GM21423 (cell line): ENCODE results near the gene RIPK1.
A peak's percentile ranks its signal among the peaks of the same experiment; 100 is the strongest.
"Not testable (repeated sequence)": the region's sequence is repeated elsewhere in the genome, so short reads cannot be mapped to it uniquely, and the experiment has no call there.

ENCODE experiments used
- ATAC-seq: cut with Tn5 transposase; IDR thresholded peaks from one replicate; pipeline ENCODE4 v1.9.1; 2021; ENCODE audit warnings: mild to moderate bottlenecking, moderate library complexity; ENCODE audit not compliant: unreplicated experiment

Gene RIPK1

DNA sequence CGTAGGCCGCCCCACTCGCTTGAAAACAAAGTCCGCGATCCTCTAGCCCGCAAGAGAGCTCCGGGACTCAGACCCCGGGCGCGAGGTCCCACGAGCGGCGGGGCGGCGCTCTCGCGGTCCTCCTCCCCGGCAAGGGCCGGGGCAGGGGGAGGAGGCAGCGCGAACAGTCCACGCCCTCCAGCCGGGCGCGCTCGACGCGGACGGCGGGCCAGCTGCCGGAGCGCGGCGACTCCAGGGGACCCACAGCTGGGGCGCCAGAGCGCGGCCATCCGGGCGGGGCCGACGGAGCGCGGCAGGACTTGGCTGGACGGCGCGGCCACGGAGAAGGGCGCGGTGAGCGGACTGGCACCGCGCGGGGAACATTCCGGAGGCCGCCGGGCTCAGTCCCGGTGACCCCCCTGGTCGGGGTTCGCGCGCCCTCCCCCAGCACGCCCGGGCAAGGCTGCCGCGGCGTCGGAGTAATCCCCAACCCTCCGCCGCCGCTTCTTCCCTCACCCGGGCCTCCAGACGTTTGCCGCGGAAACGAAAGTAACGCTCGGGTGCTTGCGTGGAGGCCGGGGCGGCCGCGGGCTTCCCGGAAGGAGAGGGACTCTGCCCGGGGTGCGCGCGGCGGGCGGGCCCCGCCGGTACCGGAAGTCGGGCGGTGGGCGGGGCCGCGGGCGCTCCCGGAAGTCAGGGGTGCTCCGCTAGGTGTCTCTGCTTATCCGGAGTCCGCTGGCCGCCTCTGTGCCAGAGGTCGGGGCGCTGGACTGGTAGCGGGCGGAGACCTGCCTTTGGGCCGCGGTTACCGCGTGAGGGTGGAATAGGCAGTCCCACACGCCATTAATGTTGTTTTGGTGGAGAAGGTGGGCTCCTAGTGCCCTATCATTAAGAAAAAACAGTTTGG is at the start of gene RIPK1:
Gene RIPK1, plus strand, starts transcription at position 166 of the 886 bp plus-strand sequence. CDS start 8,330 bp downstream, outside the sequence.
- ATAC-seq, result peak; percentile 85

- no peak for ATAC-seq
These were observed 49.2 kb upstream of the RIPK1 start for GRCh38 chr6:3019065-3019464.

DNA sequence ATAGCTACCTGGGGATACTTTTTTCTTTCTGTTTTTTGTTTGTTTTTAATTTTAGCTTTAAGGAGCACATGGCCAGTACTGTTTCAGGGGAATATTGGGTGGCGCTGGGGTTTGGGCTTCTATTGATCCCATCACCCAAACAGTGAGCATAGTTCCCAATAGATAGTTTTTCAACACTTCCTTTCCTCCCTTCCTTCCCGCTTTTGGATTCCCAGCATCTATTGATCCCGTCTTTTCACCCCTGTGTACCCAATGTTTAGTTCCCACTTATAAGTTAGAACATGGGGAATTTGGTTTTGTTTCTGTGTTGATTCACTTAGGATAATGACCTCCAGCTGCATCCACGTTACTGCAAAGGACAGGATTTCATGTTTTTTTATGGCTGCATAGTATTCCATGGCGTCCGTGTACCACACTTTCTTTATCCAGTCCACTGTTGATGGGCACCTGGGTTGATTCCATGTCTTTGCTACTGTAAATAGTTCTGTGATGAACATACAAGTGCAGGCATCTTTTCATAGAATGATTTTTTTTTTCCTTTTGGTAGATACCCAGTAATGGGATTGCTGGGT is 48.5 kb upstream of the RIPK1 start:
- ATAC-seq, result no peak

DNA sequence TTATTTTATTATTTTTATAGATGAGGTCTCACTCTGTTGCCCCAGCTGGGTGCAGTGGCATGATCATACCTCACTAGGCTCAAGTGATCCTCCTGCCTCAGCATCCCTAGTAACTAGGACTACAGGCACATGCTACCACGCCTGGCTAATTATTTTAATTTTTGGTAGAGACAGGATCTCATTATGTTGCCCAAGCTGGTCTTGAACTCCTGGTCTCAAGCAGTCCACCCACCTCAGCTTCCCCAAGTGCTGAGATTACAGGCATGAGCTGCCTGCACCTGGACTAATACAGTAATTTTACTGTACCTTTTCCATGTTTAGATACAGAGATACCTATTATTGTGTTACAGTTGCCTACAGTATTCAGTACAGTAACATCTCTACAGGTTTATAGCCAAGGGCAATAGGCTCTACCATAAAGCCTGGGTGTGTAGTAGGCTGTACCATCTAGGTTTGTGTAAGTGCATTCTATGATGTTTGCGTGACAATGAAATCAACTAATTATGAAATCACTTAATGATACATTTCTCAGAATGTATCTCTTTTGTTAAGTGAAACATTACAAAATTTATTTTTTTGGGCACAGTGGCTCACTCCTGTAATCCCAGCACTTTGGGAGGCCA is 47.2 kb upstream of the RIPK1 start:
- ATAC-seq, result not testable (repeated sequence)

GRCh38 chr6:3022765-3023662 is 45.3 kb upstream of the RIPK1 start:
- no peak for ATAC-seq

GRCh38 chr6:3023663-3024483 is 44.4 kb upstream of the RIPK1 start:
- ATAC-seq, result peak; percentile 77

- peak; percentile 79 for ATAC-seq
These were observed 41.3 kb upstream of the RIPK1 start for GRCh38 chr6:3026791-3027626.

- not testable (repeated sequence) for ATAC-seq
These were observed 40.1 kb upstream of the RIPK1 start for GRCh38 chr6:3028156-3028555.

DNA sequence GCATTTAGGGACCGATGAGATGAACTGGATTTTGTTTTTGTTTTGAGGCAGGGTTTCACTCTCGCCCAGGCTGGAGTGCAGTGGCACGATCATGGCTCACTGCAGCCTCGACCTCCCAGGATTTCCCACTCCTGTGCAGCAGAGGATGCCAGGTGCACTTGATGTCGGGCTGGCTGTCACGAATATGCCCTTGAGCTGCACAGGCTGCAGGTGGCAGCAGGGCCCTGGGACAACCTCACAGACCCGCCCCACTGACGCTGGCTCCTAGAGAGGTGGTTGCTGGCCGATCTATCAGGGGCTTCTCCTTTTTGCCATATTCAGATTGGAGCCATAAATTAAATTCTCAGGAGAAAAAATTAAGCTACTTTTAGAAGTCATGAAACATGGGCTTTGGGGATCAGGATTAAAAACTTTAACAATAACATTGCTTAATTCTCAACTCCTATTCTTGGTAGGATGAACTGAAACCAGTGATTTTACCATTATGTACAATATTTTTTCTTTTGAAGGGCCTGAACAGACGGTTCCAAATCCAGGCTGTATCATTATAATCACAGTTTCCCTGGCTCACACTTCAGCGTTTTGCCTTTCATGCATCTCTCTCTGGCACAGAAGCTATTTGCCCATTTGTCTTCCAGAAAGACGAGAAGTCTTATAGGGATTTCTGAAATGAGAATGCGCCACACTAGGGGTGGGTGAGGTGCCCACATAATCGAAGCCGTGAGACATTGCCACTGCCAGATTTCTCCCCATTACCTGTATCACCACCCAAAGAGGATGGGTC is 36.2 kb upstream of the RIPK1 start:
- ATAC-seq, result no peak

DNA sequence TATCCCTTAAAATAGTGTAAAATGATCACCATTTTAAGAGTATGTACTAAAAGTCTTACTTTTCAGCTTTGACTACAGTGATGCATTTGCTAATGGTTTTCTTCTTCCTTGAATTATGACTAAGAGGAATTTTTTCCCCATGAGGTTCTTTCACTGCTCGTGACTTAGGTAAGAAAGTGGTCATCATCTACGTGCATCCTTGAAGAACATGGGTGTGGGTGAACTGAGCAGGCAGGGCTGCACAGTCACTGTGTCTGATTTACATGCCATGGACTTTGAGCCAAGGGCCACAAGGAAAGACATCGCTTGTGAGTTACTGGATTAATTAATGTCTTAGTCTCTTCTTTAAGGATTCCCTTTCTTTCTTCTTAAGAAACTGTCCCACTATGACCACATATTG is 35.3 kb upstream of the RIPK1 start:
- ATAC-seq, result no peak

DNA sequence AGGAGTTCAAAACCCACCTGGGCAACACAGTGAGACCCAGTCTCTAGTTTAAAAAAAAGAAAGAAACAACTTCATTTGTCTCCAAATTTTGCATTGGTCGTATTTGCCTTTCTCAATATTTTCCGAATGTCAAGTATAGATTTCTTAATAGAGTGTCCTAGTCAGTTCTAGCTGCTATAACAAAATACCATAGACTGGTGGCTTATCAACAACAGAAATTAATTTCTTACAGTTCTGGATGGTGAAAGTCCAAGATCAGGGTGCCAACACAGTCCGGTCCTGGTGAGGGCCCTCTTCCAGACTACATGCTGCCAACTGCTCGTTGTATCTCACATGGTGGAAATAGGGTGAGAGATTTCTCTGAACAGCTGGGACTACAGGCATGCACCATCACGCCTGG is 34.6 kb upstream of the RIPK1 start:
- ATAC-seq, result no peak

DNA sequence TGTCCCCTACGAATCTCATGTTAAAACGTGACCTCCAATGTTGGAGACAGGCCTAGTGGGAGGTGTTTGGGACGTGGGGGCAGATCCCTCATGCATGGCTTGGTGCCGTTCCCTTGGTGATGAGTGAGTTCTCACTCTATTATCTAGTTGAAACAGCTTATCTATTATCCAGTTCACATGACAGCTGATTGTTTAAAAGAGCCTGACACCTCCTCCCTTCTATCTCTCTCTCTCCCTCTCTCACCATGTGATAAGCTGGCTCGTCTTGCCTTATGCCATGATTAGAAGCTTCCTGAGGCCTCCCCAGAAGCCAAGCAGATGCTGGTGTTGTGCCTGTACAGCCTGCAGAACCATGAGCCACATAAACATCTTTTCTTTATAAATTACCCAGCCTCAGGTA is 32.9 kb upstream of the RIPK1 start:
- ATAC-seq, result no peak

- no peak for ATAC-seq
These were observed 31.2 kb upstream of the RIPK1 start for GRCh38 chr6:3036861-3037637.

DNA sequence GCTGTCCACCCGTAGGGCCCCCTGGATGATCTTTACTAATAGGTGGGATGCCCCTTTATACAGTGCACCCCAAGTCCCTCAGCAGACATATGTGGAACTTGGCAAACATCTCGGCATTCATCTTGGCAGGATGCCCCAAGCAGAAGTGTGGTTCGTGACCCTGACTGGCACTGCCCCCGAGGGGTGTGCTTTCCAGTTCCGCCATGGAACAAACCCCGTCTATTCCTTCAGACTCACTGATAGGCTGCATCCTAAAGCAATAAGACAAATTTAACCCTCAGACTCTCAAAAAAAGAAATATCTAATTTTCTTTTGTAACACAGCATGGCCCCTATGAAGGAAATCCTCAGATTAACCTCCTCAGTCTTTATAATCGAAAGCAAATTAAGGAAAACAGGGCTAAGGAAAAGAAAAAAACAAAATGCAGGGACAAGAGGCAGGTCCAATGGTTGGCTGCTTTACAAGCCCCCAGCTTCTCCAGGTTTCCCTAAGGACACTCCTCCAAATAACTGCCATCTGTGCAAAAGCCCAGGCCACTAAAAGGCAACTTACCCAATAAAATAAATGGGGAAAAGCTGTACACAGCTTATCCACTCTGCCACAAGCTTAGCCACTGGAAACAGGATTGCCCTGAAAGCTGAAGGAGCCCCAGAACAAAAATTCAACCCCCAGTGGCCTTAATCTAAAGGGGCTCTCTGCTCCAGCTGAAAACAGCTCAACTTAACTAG is 30.5 kb upstream of the RIPK1 start:
- no peak for ATAC-seq

DNA sequence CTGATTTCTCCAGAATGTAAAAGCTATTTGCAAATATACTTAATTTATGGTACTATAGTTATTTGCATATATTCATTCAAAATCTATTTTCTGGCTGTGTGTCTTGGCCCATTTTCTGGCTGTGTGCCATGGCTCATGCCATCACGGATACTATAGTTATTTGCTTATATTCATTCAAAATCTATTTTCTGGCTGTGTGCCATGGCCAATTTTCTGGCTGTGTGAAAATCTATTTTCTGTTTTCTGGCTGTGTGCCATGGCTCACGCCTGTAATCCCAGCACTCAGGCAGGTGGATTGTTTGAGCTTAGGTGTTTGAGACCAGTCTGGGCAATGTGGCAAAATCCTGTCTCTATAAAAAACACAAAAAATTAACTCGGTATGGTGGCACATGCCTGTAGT is 28.9 kb upstream of the RIPK1 start:
- ATAC-seq, result no peak

DNA sequence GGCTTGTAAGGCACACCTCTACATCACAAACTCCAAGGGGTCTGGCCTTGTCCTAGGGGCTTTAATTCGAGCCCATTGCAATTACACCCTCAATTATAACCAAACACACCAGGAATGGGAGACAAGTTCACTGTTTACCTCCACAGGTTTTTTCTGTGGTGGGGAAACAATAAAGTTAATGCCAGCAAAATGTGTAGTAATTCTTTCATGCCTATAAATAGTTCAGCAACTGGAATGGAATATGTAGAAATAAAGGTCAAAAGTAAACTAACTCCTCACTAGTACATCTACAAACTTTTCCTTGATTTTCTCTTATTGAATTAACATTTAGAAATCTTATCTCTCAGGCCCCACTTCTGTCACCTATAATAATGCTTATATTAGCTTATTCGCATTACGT is 27.1 kb upstream of the RIPK1 start:
- no peak for ATAC-seq

DNA sequence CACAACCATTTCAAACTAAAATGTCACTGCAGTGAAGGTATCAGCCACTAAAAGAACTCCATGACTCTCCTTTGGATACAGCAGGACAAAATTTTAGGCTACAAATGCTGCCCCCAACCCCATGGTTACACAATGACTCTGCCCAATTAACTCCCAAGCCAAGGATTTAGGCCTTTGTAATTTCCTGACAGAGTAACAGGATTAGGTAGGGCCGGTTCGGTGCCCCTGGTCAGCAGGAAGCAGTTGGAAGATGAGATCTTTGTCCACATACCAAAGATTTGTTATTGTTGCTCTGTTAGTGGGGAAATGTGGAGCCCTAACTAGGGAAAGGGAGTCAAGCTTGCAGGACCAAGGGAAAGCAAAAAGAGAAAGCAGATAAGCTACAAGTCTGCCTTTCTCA is 26.7 kb upstream of the RIPK1 start:
- ATAC-seq, result no peak
